Sigmoid colon (tissue), 4 donors: Measurements from ENCODE around the gene ZNF836.
A peak's percentile ranks its signal among the peaks of the same experiment; 100 is the strongest.

ENCODE experiments used
- CTCF ChIP-seq, 4 experiments: fragments of 450-650 bp in 3 of 4; fragments of 200-600 bp in 1 of 4; IDR thresholded peaks; one replicate each; pipeline ENCODE4 v1.5.1; 2016 to 2019; ENCODE audit warnings: antibody characterized with exemption in 4 of 4, mild to moderate bottlenecking in 3 of 4, moderate library complexity in 2 of 4
- EP300 ChIP-seq, 4 donors: sonication (generic); formaldehyde crosslinking; IDR thresholded peaks; one replicate each; pipeline ENCODE4 v1.6.1; 2017; ENCODE audit warnings: antibody characterized with exemption in 4 of 4
- POLR2A ChIP-seq, 2 donors: fragments of 450-650 bp; IDR thresholded peaks; one replicate each; pipeline ENCODE4 v1.6.1; 2016; ENCODE audit warnings: antibody characterized with exemption in 2 of 2, mild to moderate bottlenecking in 2 of 2, moderate library complexity in 2 of 2
- POLR2AphosphoS5 ChIP-seq, 4 donors: sonication (generic); formaldehyde crosslinking; IDR thresholded peaks; one replicate each; pipeline ENCODE4 v1.6.1; 2017; ENCODE audit warnings: antibody characterized with exemption in 4 of 4

GRCh38 chr19:52191951-52192350 lies 20.5 kb upstream of the ZNF836 start:
- TF ChIP-seq POLR2A (IDR thresholded peaks at IDR 0.05) (no peak), CTCF (IDR thresholded peaks at IDR 0.05) (no peak), EP300 (IDR thresholded peaks at IDR 0.05) (no peak), POLR2AphosphoS5 (IDR thresholded peaks at IDR 0.05) (peak in 1 of 4 donors; percentile 47)
